ENCODE results near the gene ACTL6B.
"Not testable (repeated sequence)": the region's sequence is repeated elsewhere in the genome, so short reads cannot be mapped to it uniquely, and the experiment has no call there.

The ACTL6B gene
- 0 to 0.13 (median 0) reads per million in 18 experiments for total RNA-seq

DNA sequence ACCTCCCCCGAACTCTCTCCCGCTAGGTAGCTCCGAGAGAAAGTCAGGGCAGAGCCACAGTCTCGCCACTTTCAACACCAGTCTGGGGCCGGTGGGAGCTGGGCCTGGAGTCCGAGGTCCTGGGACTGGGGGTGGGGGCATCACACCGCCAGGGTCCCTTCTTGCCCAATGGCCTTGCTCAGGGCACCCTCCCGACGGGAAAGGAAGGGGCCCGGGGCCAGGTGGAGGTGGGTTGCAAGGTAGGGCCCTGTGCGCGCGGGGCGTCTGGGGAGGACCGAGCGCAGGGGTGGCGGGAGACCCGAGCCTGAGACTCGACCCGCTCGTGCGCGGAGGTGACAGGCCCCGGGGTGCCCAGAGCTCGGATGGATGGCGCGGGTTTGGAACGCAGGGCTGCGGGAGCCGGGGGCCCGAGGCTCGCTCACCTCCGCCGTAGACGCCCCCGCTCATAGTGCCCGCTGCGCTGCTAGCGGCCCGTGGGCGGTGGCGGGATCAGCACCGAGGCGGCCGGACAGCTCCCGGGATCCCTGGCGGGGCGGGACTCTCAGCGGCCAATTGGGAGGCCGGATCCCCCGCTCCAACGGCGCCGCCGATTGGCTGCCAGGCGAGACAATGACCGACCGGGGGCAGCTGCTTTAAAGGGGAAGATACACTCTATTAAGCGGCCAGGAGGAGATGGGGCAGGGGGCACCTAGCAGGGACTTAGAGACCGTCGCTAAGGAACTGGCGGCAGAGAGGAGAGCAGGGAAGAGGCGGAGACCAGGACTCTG is at the start of gene ACTL6B:
TSS of gene ACTL6B (minus strand) at position 541 of the 767 bp plus-strand sequence. CDS start at position 447, 94 bp downstream.
- DNase-seq = peak; percentile 42 to 63

DNA sequence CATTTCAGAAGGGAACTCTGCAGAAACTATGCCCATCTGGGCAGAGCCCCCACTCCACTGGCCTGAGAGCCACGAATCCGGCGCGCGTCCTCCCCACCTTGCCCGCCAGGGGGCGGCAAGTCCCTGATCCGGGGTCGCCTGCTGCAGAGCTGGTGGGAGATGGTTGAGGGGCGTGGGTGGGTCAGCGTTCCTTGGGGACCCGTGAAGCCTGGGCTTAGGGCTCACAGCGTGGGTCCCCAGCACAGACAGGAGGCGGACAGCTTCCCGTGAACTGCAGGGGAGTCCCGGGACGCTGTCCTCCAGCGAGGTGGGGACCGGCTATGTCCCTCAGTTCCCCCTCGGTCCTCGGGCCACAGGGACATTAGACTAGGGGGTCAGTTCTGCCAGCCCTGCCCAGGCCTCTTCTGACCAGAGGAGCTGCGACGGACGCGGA is 49.1 kb upstream of the ACTL6B start:
- peak; percentile 66 to 72 for DNase-seq

DNA sequence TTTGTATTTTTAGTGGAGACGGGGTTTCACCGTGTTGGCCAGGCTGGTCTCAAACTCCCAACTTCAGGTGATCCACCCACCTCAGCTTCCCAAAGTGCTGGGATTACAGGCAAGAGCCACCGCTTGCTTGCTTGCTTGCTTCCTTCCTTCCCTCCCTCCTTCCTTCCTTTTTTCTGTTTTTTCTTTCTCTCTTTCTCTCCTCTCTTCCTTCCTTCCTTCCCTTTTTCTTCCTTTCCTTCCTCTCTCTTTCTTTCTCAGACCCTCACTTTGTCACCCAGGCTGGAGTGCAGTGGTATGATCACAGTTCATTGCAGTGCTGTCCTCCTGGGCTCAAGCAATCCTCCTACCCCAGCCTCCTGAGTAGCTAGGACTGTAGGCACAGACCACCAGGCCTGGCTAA is 44.8 kb upstream of the ACTL6B start:
- not testable (repeated sequence) for DNase-seq

DNA sequence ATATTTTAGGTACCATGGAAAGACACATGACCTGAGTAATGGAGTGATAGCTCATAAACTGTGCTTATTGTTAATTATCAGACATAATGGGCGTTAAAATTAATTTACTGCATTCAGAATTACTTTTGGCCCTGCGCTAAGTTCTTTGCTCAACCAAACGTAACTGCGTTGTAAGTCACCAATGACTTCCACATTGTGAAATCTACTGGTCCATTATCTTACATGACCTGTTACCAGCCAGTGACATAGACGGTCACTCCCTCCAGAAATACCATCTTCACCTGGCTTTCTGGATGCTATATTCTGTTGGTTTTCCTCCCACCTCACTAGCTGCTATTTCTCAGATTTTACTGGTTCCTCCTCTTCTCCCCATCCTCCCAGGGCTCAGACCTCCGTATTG is 42.8 kb upstream of the ACTL6B start:
- DNase-seq = no peak

DNA sequence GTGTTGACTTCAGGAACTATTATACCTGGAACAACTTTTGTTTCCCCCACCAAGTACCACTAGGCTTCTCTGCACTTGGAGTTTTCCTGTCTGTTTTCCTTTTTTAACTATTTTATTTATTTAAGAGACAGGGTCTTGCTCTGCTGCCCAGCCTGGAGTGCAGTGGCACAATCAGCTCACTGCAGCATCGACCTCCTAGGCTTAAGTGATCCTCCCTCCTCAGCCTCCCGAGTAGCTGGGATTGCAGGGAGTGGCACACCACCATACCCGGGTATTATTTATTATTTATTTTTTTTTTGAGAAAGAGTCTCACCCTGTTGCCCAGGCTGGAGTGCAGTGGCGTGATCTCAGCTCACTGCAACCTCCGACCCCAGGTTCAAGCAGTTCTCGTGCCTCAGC is 39.9 kb upstream of the ACTL6B start:
- no peak for DNase-seq

DNA sequence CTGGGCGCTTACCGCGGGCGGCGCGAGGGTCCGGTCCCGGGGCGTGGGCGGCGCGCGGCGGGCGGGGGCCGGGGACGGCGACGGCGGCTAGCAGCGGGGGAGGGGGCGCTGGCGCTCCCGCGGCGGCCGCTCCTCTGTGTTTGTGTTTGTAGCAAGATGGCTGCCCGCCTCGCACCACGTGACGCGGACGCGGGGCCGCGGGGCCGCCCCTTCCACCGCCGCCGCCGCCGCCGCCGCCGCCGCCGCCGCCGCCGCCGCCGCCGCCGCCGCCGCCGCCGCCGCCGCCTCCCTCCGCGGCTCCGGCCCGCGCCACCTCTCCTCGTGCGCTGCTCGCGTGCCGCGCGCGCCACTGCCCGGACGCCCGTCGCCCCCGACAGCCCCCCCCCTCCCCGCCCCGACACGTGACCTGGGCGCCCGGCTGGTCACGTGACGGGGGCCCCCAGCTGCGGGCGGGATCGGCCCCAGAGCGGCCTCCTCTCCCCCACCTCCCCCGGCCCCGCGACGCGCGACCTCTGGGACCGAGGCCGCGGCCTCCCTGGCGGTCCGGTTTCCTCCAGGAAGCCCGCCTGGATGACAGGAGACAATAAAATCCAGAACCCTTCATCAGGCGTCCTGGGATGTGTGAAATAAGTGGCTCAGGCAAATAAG is 38.0 kb upstream of the ACTL6B start, which contains the start of gene GIGYF1:
TSS of gene GIGYF1 (minus strand) at position 153 of the 648 bp plus-strand sequence. CDS start 6,012 bp downstream, outside the sequence.
- DNase-seq = peak; percentile 42 to 71

DNA sequence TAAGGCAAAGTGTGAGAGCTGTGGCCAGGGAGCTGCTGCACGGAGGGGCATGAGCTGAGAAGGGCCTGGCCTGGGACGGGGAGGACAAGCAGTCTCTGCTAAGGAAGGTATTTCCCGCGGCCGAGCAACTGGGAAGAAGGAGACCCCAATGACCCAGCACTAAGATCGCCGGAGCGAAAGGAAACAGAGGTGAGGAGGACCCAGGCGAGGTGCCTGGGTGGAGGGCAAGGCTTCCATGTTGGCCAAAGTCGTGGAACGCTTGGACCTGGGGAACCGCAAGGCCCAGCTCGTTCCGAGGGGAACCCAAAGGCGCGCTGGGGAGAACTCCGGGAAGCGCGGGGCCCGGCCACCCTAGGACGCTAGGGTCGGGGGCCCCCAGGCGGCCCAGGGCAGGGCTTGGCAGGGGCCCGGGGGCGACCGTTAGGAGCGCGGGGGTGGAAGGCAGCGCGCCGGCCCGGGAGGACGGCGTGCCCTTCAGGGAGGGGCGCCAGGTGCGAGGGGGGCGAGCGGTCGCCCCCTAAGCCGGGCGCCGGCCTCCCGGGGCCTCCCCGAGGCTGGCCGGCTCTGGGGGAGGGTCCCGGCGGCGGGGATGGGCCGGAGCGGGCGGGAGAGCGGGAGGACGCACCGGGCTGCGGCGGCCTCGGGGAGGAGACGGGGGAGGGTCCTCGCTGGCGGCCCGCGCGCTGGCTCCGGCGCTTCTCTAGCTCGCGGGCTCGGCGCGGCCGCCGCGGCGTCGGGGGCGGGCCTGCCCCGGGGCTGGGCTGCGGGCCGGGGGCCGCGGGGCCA is 37.3 kb upstream of the ACTL6B start:
- no peak for DNase-seq

DNA sequence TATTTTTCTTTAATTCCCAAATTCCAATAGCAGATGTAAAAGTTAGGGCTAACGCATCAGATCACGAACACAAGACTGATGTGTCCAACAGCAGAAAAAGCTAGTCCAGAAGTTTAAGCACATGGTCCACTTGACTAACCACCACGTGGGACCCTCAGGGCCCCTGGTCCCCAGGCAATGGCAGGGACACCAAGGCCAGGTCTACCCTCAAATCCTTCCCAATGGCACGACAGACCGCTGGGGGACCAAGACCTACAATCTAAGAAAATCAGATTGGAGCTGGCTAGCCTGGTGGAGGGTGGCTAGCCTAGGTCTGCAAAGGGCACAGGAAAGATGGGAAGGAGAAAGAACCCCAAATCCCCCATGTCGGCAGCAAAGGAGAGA is 36.3 kb upstream of the ACTL6B start:
- no peak for DNase-seq

DNA sequence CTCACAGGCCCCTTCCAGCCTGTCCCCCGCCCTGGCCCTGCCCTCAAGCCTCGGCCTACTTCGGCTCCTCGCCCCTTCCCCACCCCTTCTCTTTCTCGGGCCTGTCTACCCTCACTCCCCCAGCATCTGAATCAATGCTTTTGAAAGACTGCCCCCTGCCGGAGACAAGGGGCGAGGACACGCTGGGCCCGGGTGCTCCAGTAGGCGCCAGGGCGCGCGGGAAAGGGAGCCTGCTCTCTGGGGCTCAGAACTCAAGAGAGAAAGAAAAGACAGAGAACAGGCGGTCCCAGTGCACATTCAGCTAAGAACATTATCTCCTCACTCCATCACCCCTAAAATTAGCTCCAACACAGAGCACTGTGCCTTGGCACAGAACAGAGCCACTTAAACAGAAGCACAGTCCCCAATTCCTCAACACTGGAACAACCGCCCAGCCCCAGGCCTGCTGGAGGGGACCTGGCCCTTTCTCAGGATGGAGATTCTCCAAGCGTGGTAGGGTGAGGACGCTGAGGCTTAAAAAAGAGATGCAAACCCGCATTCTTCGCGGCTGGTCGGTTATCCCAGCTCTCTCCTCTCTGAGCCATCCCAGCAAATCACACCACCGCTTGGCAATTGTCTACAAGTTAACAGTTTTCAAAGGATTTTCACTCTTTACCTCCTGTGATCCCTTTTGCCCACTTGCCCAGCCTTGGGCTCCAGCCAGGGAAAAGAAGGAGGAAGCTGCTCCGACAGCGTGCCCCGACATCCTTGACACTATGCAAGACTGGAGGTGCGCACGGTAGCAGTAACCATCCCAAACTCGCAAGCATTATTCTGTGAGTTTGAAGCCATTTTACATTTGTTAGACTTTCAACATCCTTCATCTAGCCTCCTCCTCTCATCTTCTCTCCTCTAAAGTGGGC is 35.7 kb upstream of the ACTL6B start:
- DNase-seq = peak; percentile 74 to 78

DNA sequence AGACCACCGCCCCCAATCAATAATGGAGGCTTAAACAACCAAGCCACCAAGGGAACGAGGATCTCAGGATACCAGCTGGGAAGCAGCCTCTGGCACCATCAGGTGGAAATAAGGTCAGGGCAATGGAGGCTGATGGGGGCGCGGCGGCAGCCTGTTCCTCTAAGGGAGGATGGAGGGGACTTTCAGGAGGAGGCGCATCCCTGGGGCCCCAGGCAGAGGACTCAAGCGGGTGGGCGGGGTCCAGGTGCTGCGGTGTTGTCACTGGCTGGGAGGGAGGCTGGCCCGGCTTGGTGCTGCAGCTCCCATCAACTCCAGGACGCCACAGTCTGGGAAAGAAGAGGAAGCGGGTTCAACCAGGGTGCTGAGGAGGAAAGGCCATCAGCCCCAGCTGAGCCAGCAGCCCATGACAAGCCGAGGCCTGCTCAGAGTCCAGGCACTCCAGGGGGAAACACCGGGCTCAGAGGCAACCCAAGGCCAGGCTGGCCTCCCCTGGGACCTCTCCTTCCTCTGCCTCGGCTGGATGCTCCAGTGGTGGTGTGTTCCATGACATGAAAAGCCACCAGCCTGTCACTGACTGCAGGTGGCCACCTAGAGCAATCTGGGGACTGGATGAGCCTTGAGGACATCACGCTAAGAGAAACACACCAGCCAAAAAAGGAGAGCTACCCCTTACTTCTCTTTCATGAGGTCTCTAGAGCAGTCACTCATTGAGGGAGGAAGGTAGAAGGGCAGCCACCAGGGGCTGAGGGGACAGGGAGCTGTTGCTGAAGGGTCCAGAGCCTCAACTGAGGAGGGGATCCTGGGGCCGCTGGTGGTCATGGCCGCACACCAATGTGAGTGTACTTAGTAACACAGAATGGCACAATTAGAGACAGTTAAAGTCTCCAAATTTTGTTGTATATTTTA is 33.2 kb upstream of the ACTL6B start:
- no peak for DNase-seq

DNA sequence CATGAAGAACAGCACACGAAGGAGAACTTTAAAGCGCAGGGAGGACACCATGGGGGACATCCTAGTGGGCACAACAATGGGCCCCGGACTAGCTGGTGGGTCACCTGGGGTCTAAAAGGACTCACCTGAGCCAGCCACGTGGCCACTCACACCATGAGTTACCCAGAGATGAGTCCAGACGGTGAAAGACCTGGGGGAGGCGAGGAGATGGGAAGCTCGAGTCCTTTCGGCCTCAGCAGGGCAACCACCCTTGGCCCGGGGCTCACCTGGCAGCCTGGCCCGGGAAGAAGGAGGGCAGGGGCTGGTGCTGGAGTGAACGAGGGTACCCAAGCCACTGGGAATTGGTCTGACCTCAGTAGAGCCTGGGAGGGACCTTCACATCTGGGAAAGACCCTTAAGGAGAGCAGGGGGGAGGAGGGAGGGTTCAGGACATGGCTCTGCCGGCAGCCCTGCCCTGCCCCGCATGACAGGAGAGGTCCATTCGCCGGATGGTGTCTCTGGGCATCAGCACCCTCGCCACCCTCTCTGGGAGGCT is 32.1 kb upstream of the ACTL6B start:
- DNase-seq = no peak

DNA sequence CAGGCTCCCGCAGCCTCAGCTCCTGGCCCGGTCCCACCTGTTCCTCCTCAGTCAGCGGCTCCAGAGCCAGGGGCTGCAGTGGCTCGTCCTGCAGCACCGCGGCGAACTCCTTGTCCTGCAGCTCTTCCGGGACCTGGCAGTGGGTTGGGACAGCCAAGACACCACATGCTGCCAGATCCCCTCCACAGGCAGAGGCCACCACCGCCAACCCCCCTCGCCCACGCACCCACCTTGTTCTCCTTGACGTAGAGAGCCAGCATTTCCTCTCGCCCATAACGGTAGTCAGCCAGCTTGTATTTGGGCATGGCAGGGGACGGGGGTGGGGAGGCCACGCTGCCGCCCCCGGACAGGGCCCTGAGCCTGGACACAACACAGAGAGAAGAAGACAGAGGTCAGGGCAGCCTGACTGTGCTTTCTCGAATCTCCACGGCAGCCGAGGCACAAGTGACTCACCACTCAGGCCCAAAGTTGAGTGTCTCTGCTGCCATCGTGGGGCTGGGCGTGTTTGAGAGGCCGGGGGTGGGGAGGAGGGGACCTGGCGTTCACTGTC is 31.6 kb upstream of the ACTL6B start:
- DNase-seq = peak in 1 of 2 donors; percentile 36

DNA sequence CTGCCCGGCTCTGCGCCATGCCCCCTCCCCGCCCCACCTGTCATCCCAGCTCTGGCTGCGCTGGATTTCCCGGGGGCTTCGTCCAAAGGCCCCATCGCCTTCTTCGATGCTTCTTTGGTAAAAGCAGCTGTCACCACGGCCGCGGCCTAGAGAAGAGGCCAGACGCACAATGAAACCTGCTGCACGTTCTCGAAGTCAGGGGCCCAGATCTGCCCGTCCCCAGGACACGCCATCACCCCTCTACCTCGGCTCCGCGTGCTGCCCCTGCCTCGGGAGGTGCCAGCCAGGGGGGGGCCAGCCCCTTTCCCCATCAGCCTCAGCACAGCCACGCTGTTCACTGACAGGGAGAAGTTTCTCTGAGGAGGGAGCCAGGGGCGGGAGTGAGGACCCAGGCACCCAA is 31.0 kb upstream of the ACTL6B start:
- DNase-seq = no peak

DNA sequence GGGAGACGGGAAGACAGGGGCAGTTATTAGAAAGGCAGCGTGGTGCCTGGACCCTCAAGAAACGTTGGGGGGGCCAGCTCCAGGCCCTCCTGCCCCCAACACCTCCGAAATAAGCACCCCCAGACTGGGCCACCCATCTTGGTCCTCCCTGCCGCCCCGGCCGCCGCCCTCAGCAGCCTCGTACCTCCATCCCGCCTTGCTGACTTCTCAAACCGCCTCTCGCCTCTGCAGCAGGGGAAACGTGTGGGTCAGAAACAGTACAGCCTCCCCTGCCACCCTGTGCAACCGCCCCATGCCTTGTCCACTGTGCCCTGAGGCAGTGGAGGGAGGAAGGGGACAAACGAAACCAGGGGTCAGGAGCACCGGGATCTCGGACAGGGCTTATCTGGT is 30.6 kb upstream of the ACTL6B start:
- no peak for DNase-seq

DNA sequence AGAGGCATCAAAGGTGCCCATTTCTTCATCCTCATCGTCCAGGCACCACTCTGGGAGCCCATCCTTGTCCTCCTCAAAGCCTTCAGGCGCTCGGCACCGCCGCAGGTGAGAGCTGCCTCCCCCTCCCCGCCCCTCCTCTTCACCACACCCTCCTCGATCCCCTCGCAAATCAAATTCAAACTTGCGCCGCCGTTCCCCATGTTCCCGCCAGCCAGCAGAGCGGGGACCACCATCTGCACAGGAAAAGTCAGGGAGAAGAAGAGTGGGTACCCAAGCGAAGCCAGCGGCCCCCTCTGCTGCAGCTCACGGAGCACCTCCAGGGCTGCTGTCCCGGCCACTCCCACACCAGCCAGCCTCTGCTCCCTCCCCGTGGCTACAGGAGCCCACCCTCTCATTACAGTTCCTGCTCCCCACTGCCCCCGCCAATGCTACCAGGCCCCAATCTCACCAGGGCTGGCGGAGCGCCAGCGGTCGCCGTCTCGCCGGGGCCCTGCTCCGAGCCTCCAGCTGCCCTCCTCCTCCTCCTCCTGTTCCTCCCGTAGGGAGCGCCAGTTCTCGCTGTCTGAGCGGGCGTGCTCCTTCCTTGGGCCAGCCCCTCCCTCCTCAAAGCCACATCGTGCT is 30.1 kb upstream of the ACTL6B start:
- no peak for DNase-seq

DNA sequence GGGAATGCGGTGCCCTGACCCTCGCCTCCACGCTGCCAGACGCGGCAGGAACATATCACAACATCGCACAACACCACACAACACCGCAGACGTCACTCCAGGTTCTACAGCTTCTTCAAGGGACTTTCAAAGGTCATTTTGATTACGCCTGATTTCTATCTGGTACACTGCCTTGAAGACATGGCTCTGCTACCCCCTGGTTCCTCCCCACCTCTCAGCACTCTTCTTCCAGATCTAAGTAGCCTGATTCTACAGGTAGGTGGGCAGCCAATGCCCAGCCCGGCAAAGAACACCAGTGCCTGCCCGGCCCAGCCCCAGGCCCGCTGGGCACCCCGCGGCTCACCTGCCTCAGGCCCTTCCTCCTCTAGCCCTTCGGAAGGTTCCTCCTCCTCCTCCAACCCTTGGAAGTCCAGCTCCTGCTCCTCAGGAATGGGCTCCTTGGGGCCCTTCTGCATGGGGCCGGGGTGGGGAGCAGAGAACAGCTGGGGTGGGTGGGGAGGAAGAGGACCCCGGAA is 29.4 kb upstream of the ACTL6B start:
- no peak for DNase-seq

DNA sequence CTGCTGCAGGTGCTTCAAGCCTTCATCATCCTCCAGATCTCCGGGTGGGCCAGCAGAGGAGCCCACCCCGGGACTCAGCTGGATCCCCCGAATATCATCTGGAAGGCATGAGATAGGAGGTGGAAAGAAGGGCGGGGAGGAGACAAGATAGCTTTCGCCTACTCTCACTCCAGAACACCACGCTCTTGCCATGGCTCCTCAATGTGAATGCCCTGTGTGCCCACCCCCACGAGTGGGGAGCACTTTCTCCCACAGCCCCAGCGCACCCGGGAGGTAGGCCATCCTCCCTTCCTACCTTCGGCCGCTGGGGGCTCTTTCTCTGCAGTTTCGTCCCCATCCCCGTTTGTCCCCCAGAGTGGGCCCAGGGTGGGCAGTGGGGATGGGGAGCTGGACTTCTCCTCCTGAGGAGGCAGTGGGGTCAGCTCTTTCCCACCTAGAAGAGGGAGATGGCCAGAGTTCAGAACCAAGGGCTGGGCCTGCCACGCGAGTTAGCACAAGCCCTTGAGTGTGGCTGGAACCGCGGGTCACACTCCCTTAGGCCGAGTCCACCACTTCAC is 28.9 kb upstream of the ACTL6B start:
- DNase-seq = no peak

DNA sequence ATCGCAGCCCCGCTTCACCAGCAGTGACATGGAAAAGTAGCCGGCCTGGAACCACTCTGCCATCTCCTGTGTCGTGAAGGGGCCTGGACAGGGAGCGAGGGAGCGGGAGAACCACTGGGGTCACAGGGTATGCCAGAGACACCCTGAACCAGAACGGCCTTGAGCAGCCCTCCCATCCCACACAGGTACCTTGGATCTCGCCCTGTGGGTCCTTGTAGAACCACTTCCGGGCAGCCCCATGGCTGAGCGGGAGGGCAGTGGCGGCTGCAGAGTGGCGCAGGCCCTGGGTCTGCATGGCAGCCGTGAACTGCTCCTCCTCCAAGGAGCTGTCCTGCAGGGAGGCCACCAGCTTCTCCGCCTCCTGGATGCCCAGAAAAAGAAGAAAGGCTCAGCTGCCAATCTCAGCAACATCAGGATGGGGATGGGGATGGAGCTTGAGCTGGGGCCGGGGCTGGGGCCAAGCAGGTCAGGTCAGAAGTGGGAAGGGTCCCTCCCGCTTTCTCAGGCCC is 28.3 kb upstream of the ACTL6B start:
- DNase-seq = no peak

Measured in inflammatory macrophage (primary cell).